Astrocyte (in vitro differentiated cells and primary cell): Measurements from ENCODE around the gene PTGR3.

ENCODE experiments used
- CTCF ChIP-seq: IDR thresholded peaks from 2 replicates; pipeline ENCODE4 v1.5.1; 2011; ENCODE audit warnings: low read depth, mild to moderate bottlenecking, inconsistent platforms, low read length, moderate library complexity; ENCODE audit not compliant: insufficient read depth
- EZH2 ChIP-seq: IDR thresholded peaks from 2 replicates; pipeline ENCODE4 v1.6.1; 2012; ENCODE audit warnings: mild to moderate bottlenecking, low read length, inconsistent platforms; ENCODE audit not compliant: insufficient read depth

GRCh38 chr18:75202696-75203365, 6.1 kb downstream of the PTGR3 start:
- no peak for TF ChIP-seq CTCF
- no peak for TF ChIP-seq EZH2
